ENCODE measurements around the gene BDP1.
"Not testable (repeated sequence)": the region's sequence is repeated elsewhere in the genome, so short reads cannot be mapped to it uniquely, and the experiment has no call there.

BDP1 gene

DNA sequence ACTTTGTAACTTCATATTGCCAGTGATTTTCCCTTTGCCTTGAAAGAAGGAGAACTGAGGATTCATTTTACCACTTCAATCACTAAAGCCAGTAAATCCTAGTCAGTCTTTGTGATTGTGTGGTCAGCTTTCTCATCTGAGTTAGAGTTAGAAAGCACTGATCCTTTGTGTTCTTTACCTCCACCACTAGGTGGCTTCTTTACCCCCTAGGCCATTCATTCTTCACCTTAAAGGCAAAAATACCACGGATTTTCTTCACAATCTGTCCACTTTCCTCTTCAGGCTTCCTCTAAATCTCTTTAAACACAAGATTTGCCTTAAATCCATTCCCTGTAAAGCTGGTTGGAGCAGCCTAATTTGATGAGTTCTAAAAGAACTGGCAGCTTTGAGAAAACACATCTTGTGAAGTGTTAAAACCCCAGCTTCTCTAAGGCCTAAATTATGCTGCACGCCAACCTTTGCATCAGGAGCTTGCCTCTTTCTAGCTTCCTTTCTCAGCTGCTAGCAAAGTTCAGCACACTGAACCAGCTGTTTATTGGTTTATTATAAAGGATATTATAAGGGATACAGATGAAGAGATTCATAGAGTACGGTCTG lies 20.4 kb downstream of the BDP1 start:
- DNase-seq, result peak; percentile 35

DNA sequence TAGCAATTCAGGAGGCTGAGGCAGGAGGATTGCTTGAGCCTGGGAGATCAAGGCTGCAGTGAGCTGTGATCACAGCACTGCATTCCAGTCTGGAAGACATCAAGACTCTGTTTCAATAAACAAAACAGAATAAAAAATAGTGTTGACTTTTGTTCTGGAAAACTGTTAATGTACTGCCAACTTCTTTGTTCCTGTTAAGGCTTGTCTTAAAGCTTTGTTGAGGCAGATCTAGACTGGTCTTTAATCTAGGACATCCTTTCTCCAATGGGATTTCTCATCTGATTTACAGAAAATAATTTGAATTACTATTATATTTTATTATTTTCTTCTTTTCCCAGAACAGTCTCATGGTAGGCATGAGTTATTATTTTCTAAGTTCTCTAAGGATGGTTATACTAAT lies 26.0 kb downstream of the BDP1 start:
- DNase-seq, result no peak

DNA sequence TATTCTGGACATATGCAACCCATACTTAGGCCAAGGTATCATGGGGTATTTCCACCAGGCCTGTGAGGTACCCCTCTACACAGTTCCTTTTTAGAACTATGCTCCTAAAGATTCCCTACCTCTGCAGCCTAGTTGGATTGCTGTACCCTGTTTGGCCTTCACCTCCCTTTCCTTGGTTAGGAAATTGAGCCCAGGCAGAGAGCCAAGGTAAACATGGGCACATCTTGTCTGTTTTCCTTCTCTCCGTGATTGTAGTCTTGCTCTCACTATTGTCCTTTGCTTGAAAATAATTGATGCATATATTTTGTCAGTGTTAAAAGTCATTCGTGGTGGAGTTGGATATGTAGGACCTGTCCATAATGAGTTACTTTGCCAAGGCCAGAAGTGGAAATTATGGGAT lies 26.7 kb downstream of the BDP1 start:
- no peak for DNase-seq

DNA sequence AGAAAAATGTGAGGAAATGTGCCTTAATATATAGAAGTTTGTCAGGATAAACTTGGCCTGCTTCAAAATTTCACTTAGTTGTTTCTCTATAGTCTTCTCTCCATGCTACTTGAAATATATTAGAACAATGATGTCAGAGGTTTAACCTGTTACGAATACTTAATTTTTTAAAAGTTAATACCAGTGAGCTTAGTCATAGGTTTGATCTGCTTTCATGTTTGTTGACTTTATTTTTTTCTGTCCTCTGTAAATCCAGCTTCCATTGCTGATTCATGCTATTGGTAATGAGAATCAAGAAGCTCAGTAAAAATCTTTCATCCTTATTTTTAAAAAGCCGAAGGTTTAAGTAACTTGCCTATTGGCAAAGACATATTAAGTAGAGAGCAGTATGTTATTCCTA lies 27.9 kb downstream of the BDP1 start:
- DNase-seq, result no peak

DNA sequence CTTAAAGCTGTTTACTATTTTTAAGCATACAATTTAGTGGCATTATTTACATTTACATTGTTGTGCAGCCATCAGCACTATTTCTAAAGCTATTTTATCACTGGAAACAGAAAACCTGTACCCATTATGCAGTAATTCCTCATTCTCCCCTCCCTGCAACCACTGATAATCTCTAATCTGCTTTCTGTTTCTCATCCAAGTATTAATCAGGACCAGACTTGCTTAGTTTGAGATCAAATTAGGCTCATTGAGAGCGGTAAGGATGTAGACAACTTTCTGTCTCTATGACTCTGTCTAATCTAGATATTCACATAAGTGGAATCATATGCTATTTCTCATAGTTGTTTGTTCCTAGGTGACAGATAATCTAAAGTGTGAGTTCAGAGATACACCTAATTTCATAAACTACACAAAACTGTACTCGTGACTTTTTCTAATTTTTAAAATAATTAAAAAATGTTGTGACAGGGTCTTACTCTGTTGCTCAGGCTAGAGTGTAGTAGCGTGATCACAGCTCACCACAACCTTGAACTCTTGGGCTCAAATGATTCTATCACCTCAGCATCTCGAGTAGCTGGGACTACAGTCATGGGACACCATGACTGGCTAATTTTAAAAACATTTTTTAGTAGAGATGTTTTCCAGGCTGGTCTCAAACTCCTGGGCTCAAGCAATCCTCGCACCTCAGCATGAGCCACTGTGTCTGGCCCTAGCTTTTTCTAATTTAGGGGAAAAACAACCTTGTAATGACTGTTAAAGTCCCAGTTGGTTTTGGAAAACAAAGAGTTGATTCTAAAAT lies 37.6 kb downstream of the BDP1 start:
- DNase-seq, result no peak

DNA sequence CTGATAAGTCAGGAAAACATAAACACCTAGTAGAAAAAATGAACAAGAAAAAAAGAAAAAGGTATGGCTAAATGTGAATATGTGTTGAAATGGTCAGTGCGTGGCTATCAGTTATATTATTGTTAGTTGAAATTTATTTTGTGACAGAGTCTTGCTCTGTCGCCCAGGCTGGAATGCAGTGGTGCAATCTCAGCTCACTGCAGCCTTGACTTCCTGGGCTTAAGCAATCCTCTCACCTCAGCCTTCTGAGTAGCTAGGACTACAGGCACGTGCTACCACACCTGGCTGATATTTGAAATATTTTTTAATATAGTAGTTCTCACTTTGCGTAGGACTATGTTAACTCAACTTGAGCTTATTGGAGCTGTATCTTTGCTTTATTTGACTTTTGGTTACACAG lies 38.8 kb downstream of the BDP1 start:
- not testable (repeated sequence) for DNase-seq

DNA sequence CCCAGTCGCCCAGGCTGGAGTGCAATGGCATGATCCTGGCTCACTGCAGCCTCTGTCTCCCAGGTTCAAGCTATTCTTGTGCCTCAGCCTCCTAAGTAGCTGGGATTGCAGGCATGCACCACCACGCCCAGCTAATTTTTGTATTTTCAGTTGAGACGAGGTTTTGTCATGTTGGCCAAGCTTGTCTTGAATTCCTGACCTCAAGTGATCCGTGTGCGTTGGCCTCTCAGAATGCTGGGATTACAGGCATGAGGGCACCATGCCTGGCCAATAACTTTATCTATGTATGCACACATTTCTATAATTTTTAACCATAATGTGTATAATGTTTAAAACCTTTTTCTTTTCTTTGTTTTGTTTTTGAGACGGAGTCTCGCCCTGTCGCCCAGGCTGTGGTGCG lies 43.3 kb downstream of the BDP1 start:
- DNase-seq, result not testable (repeated sequence)

DNA sequence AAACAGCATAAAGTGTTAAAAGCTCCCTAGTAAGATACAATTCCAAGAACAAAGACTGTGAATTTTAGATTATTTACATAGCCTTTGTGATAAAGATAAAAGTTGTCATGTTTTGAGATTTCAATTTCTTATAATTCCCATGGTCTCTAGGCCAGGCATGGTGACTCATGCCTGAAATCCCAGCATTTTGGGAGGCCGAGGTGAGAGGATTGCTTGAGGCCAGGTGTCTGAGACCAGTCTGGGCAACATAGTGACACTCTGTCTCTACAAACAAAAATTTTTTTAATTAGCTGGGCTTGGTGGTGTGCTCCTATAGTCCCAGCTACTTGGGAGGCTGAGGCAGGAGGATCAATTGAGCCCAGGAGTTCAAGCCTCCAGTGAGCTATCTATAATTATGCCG lies 48.1 kb downstream of the BDP1 start:
- no peak for DNase-seq

DNA sequence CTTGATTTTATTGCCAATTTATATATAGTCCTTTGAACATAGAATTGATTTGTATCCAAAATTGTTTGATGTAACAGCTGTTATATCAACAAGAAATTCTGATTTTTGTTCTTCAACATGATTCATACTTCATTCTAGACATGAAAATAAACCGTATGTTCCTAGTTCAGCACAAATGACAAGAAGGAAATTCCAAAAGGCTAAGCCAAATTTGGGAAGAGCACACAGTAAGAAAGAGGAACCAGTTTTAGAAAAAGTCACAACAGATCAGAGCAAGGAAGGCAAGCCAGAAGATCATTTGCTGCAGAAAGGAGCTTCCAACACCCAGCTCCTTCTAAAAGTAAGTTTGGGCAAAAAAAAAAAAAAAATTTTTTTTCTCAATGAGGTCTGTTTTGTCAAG lies 66.7 kb downstream of the BDP1 start:
- DNase-seq, result no peak

DNA sequence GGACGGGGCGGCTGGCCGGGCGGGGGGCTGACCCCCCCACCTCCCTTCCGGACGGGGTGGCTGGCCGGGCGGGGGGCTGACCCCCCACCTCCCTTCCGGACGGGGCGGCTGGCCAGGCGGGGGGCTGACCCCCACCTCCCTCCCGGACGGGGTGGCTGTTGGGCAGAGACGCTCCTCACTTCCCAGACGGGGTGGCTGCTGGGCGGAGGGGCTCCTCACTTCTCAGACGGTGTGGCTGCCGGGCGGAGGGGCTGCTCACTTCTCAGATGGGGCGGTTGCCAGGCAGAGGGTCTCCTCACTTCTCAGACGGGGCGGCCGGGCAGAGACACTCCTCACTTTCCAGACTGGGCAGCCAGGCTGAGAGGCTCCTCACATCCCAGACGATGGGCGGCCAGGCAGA lies 70.2 kb downstream of the BDP1 start:
- not testable (repeated sequence) for DNase-seq

DNA sequence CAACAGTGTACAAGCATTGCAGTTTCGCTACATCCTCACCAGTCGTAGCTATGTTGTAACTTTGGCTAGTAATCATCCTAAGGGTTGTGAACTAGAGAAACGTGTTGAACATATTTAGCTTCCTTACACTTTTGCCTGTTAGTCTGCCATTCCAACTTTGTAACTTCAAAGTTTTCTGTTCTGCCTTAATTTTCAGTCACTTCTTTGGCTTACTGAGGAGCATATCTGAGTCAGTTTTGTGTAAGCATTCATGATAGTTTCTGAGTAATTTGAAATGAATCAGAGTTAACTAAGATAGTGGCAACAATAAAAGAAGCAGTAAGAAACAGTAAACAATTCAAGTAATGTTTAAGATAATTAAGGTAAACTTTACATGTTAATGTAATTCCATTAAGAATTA lies 72.8 kb downstream of the BDP1 start:
- no peak for DNase-seq

DNA sequence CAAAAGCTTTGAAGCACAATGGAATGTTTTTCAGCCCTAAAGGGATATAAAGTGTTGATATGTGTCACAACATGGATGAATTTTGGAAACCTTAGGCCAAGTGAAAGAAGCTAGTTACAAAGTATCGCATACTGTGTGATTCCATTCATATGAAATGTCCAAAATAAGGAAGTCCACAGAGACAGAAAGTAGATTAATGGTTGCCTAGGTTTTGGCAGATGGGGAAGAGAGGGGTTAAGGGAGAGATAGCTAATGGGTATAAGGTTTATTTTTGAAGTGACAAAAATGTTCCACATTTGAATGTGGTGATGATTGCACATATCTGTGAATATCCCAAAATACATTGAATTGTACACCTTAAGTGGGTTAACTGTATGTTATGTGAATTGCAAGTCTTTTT lies 74.2 kb downstream of the BDP1 start:
- DNase-seq, result no peak

DNA sequence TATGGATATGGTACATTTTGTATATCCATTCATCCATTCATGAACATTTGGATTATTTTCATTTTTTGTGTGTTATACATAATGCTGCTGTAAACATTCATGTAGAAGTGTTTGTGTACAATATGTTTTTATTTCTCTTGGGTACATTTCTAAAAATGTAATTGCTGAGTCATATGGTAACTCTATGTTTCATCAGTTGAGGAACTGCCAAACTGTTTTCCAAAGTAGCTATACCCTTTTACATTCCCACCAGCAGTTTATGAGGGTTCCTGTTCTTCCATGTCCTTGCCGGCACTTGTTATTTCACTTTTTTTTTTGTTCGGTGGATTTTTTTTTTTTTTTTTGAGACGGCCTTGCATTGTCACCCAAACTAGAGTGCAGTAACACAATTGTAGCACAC lies 77.7 kb downstream of the BDP1 start:
- DNase-seq, result no peak

DNA sequence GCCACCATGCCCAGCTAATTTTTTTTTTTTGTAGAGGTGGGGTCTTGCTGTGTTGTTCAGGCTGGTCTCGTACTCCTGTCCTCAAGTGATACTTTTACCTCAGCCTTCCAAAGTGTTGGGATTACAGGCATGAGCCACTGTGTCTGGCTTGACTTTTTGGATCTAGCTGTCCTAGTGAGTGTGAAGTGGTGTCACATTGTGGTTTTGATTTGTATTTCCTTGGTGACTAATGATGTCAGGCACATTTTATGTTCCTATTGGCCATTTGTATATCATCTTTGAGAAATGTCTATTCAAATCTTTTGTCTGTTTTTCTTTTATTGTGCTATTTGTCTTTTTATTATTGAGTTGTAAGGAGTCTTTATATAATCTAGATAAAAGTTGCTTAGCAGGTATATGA lies 78.2 kb downstream of the BDP1 start:
- DNase-seq, result peak; percentile 59

DNA sequence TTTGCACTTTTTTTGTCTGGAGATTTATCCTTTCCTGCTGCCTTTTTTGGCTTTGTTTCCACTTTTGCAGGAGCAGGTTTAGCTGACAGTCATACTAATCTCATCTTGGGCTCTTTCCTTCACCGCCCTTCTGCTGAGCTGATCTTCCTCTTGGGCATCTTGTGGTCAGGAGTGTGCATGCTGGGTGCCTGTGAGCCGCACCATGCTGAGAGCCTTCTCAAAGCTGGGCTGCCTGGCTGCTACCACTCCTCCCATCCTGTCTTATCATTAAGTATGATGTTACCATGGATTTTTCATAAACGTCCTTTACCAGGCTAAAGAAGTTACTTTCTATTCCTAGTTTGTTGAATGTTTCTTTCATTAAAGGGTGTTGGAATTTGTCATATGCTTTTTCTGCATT lies 82.2 kb downstream of the BDP1 start:
- DNase-seq, result no peak

DNA sequence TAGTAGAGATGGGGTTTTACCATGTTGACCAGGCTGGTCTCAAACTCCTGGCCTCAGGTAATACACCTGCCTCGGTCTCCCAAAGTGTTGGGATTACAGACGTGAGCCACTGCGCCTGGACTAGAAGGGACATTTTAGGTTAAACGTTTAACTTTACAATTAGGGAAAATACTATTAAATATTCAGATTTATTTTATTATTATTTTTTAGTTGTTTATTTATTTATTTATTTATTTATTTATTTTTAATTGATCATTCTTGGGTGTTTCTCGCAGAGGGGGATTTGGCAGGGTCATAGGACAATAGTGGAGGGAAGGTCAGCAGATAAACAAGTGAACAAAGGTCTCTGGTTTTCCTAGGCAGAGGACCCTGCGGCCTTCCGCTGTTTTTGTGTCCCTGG lies 95.4 kb downstream of the BDP1 start:
- not testable (repeated sequence) for DNase-seq

DNA sequence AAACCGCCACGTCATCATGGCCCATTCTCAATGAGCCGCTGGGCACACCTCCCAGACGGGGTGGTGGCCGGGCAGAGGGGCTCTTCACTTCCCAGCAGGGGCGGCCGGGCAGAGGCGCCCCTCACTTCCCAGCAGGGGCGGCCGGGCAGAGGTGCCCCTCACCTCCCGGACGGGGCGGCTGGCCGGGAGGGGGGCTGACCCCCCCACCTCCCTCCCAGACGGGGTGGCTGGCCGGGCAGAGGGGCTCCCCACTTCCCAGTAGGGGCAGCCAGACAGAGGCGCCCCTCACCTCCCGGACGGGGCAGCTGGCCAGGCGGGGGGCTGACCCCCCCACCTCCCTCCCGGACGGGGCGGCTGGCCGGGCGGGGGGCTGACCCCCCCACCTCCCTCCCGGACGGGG lies 96.1 kb downstream of the BDP1 start:
- not testable (repeated sequence) for DNase-seq

DNA sequence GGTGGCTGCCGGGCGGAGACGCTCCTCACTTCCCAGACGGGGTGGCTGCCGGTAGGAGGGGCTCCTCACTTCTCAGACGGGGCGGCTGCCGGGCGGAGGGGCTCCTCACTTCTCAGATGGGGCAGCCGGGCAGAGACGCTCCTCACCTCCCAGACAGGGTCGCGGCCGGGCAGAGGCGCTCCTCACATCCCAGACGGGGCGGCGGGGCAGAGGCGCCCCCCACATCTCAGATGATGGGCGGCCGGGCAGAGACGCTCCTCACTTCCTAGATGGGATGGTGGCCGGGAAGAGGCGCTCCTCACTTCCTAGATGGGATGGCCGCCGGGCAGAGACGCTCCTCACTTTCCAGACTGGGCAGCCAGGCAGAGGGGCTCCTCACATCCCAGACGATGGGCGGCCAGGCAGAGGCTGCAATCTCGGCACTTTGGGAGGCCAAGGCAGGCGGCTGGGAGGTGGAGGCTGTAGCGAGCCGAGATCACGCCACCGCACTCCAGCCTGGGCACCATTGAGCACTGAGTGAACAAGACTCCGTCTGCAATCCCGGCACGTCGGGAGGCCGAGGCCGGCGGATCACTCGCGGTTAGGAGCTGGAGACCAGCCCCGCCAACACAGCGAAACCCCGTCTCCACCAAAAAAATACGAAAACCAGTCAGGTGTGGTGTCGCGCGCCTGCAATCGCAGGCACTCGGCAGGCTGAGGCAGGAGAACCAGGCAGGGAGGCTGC lies 96.7 kb downstream of the BDP1 start:
- not testable (repeated sequence) for DNase-seq

DNA sequence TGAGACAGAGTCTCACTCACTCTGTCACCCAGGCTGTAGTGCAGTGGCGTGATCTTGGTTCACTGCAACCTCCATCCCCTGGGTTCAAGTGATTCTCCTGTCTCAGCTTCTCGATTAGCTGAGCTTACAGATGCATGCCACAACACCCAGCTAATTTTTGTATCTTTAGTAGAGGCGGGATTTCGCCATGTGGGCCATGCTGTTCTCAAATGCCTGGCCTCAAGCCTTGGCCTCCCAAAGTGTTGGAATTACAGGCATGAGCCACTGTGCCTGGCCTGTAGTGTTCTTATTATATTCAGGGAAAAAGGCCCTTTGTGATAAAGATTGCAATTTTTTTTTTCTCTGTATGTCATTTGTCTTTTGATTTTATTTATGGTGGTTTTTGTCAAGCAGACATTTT lies 107.7 kb downstream of the BDP1 start:
- no peak for DNase-seq

DNA sequence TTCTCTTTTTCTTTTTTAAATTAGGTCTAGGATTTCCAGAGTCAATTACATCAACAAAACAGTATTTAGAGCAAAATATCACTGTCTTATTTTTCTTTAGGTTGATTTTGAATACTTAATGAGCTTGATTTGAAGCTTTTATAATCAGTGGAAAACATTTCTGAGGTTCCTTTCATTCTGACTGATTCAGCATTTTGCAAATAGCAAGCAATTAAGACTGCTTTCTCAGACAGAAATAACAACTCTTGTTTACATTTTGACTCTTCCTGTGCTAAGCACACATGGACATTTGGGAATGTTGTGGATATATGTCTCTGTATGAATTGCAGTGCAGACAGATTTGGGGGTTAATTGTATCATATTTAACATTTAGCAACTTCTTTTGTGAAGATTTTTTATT lies 109.4 kb downstream of the BDP1 start:
- no peak for DNase-seq

DNA sequence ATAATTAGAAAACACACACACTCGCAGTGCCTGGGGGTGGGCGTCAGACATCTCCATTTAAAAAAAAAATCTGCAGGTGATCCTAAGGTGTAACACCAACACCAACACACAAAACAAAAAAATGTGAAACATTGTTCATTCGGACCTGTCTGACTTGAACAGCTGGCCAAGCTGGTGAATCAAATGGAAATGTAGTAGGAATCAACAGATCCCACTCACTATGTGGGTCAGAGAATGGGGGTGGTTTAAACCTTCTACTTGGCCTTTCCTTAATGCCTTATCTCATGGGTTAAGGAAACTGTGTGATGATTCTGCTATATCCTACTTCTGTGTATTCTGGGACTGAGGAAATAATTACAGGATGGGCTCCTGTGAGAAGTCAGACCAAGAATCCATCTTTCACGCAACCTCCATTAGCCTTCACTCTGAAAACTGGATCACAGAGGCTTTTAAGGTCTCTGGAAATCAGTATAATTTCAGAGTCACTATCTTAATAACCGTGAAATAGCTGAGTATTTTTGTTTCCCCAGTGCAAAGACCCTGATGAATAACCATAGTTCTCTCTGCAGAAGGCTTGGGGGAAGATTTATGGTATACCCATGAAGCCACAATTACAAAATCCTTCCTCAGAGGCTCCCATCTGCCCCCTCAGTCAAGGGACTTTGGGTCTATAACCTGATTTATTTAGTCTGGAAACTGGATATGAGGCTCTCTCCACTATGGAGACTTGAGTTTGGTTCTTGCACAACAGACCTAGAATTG lies 114.5 kb downstream of the BDP1 start:
- no peak for DNase-seq

DNA sequence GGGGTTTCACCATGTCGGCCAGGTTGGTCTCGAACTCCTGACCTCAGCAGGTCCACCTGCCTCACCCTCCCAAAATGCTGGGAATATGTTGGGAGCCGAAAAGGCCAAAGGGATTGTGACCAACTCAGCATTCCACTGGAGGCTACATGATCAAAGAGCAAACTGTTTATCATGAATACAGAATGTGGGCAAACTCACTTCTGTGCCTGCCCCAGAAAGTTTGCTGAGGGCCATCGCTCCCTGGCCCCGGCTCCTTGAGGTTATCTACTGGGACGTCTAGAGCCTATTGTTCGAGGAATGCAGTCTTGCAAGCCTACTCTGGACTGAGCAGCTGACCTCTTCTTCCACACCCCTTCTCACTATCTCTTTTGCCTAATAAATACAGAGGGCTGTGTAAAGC lies 116.4 kb downstream of the BDP1 start:
- DNase-seq, result not testable (repeated sequence)

DNA sequence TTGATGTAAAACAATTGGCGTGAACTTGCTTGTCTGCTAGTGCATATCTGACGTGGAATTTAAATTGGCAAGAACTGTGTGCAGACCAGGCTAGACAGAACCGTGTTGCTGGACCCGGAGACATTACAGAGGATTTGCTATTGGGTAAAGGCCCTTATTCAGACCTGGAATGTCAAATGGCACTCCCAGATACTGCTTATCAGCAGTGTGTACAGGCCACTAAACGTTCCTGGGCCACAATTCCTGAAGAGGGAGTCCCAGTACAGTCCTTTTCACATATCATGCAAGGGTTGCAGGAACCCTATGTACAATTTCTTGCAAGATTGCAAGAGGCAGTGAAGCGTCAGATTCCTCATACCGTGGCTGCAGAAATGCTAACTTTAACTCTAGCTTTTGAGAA lies 118.1 kb downstream of the BDP1 start:
- no peak for DNase-seq
